GM12891 (cell line): ENCODE data around the gene ENTPD1.
A peak's percentile ranks its signal among the peaks of the same experiment; 100 is the strongest.

Experiments used
- POLR2A ChIP-seq: IDR thresholded peaks from 2 replicates; pipeline ENCODE4 v1.6.1; 2011; ENCODE audit warnings: low read depth, low read length, control low read depth
- POLR2AphosphoS5 ChIP-seq: IDR thresholded peaks from 2 replicates; pipeline ENCODE4 v1.6.1; 2011; ENCODE audit warnings: low read depth, low read length, control low read depth
- SPI1 ChIP-seq: IDR thresholded peaks from 2 replicates; pipeline ENCODE4 v1.6.1; 2011; ENCODE audit warnings: low read depth, low read length, control low read depth
- TAF1 ChIP-seq: IDR thresholded peaks from 2 replicates; pipeline ENCODE4 v1.6.1; 2011; ENCODE audit warnings: low read depth, low read length, control low read depth

GRCh38 chr10:95814011-95814727 is 58.2 kb downstream of the ENTPD1 start:
- no peak for TF ChIP-seq TAF1
- peak; percentile 50; the same call in 1 of the 2 replicates for TF ChIP-seq POLR2A
- TF ChIP-seq SPI1 = peak; percentile 65
- TF ChIP-seq POLR2AphosphoS5 = peak; percentile 37; the same call in 1 of the 2 replicates
